PC-9 (cell line): ENCODE measurements around the gene MRC2.

Experiments
- EZH2 ChIP-seq: fragments of 200-600 bp; sonication (generic); IDR thresholded peaks from 2 replicates; pipeline ENCODE4 v1.8.0; 2017; ENCODE audit warnings: antibody characterized with exemption, low read depth
- TF ChIP-seq, protein P1 (sequence below): fragments of 200-600 bp; sonication (generic); conservative IDR thresholded peaks from 2 replicates; pipeline ENCODE4 v1.6.1; 2017; ENCODE audit warnings: mixed run types, antibody characterized with exemption, mild to moderate bottlenecking, moderate library complexity

DNA sequence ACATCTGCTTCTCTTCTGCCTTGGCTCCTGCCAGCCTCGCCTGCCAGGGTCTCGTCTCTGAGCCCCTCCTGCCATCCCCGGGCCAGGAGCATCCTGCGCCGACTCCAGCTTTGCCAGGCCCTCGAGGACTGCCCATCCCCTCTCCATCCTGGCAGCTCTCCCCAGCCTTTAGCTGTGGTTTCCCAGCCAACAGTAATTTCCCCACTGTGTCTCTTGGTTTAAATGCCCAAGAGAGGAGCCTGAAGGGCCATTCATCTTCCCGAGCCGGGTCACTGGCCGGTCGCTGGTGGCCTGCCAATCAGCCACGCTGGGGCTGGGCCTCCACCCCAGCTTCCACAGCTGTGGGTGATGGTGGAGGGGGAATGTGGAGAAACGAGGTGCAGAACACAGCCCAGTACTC, 47.8 kb downstream of the MRC2 start:
- TF ChIP-seq, protein P1, sequence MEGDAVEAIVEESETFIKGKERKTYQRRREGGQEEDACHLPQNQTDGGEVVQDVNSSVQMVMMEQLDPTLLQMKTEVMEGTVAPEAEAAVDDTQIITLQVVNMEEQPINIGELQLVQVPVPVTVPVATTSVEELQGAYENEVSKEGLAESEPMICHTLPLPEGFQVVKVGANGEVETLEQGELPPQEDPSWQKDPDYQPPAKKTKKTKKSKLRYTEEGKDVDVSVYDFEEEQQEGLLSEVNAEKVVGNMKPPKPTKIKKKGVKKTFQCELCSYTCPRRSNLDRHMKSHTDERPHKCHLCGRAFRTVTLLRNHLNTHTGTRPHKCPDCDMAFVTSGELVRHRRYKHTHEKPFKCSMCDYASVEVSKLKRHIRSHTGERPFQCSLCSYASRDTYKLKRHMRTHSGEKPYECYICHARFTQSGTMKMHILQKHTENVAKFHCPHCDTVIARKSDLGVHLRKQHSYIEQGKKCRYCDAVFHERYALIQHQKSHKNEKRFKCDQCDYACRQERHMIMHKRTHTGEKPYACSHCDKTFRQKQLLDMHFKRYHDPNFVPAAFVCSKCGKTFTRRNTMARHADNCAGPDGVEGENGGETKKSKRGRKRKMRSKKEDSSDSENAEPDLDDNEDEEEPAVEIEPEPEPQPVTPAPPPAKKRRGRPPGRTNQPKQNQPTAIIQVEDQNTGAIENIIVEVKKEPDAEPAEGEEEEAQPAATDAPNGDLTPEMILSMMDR = no peak
- no peak for TF ChIP-seq EZH2
